Frontal cortex (tissue), 4 donors: Measurements from ENCODE around the gene OSBPL2. TPM values are rescaled to one million over a fixed set of nuclear protein-coding genes. Genes with fewer than 3 reads are reported as not detected.

Source experiments
- DNase-seq, 2 donors: peaks; one replicate each; pipeline ENCODE4 v3.0.0; 2012; ENCODE audit warnings: low spot score in 2 of 2
- FAIRE-seq: peaks from 2 replicates; lab custom pipeline; 2012; peaks lifted over from hg19 to GRCh38; lab: Jason Lieb, UNC
- total RNA-seq: library from RNA; depleted of rRNA; stranded (reverse); fragments of >200 nt; gene quantifications from one replicate; pipeline ENCODE4 v1.2.3, GENCODE V29; 2014
- donor health status: control.
- donor health status: control.
- donor health status: control.

The OSBPL2 gene
- total RNA-seq, 1 donor from 2014 or later: 42.4 TPM

DNA sequence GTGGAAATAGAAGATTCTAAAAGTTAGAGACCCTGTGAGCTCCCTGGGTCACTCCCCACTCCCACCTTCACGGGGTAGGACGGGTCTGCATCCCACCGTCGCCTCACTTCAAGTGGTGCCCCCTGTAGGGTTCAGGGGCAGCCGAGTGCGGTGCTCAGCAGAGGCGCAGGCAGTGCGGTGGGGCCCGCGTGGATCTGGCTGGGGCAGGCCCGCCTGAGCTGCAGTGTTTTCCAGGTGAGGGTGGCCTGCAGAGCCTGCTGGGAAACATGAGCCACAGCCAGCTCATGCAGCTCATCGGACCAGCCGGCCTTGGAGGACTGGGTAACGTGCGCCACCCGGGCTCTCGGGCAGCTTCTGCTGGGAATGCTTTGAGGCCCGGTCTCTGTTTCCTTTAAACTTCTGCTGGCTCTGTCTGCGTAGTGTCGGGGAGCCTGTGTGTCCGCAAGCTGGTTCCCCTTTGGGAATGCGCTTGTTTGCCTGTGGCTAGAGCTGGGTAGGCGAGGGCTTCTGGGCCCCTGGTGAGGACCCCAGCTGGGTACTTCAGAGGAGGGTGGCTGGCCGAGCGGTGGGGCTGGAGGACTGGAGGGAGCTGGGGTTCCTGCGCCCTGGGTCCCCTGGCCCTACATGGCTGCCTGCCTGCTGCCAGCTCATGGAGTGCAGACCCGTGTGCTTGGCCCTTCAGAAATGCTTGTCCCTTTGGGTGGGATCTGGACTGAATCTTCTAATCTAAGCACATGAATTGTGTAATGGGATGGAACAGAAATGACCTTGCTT, 68.3 kb downstream of the OSBPL2 start:
- no peak for FAIRE-seq
- DNase-seq: no peak

DNA sequence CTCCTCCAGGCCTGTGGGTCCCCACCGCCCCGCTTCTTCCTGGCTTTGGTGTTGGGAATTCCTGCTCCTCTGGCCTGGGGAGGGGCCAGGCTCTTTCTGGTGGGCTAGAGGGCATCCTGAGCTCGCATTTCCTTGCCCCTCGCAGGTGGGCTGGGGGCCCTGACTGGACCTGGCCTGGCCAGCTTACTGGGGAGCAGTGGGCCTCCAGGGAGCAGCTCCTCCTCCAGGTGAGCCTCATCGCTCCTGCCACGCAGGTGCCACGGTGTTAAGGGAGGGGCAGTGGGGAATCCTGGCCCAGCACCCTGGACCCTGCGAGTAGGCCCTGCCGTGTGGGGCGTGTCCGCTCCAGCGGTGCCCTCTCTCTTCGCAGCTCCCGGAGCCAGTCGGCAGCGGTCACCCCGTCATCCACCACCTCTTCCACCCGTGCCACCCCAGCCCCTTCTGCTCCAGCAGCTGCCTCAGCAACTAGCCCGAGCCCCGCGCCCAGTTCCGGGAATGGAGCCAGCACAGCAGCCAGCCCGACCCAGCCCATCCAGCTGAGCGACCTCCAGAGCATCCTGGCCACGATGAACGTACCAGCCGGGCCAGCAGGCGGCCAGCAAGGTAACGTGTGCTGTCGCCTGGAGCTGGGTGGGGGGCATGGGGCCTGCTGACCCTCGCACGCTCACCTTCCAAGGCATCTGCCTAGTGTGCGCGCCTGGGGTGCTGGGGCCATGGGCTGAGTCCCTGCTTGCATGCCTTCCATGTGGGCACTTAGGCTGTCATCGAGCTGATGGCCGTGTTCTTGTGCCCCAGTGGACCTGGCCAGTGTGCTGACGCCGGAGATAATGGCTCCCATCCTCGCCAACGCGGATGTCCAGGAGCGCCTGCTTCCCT, 69.1 kb downstream of the OSBPL2 start:
- DNase-seq: no peak
- FAIRE-seq: no peak

DNA sequence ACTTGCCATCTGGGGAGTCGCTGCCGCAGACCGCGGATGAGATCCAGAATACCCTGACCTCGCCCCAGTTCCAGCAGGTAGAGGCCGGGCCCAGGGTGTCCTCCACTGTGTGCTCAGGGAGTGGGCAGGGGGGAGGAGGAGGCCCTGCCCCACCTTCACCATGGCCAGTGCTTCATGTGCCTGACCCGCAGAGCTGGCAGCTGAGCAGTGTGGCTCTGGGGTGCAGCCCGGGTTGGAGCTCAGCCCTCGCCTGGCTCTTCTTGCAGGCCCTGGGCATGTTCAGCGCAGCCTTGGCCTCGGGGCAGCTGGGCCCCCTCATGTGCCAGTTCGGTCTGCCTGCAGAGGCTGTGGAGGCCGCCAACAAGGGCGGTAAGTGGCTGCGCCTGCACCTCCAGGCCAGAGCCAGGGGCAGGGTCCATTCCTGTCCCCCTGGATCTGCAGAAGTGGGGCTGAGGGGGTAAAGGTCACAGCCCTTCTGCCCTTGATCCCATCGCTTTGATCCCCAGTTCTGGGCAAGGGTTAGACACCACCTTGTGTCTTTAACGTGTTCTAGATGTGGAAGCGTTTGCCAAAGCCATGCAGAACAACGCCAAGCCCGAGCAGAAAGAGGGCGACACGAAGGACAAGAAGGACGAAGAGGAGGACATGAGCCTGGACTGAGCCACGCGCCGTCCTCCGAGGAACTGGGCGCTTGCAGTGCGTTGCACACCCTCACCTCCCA, 69.9 kb downstream of the OSBPL2 start:
- FAIRE-seq: no peak
- DNase-seq: peak in 1 of 2 donors; percentile 49

DNA sequence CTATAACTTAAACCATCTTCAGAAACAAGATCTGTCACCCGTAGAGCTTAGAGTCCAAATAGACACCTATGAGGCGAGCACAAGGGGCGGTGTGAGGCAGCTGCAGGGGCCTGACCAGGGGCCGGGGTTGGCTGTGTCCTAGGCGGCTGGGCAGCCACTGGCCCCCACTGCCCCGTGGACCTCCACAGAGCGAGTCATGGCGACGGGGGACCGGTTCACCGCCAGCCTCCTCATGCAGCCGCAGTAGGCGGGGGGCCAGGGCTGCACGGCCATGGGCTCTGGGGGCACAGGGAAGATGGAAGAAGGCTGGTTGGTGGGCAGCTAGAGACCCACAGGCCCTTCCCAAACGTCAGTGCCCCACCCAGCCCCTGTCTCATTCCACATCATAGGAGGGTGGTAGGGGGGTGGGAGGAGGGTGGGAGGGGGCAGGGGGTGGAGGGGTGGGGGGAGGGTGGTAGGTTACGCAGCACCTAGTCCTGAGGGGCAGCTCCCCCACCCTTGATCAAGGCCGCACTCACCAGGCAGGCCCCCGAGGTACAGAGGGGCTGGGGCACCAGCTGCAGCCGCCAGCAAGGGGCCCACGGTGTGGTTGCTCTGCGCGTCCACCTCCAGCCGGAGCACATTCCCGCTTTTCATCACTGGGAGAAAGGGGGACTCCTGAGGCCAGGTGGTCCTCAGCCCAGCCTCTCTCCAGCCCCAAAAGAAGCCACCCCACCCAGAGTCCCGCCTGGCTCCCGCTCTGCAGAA, 71.0 kb downstream of the OSBPL2 start:
- FAIRE-seq (no peak), DNase-seq (no peak)

DNA sequence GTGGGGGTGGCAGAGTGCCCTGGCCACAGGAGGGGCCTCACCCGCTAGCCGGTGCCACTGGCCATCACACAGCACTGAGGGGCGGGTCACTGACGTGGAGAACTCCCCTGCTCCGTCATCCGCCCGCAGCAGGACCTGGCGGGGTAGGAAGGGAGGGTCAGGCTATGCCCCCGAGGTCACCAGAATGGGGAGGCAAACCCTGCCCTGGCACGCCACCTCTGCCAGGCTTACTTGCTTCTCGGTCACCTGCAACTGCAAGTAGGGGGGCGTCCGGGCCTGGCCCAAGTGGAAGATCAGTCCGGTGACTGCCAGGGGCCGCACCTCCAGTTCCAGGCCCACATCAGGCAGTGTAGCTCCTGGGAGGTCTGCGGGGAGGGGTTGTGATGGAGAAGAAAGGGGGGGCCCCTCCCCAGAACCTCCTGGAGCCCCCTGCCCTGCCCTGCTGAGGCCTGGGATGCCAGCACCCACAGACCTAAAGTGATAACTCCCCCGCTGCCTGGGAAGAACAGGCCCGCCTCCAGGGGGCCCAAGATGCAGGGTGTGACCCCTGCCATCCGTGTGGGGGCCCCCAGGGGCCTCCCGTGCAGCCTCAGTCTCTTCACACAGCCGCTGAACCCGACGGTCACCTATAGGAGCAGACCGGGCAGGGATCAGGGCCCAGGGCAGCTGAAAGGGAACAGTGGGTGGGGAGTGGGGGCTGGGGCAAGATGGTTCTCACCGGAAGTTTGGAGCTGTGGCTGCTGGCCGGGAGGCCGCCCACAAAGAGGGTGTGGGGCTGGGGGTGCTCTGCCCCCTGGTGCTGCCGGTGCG, 71.8 kb downstream of the OSBPL2 start:
- no peak for FAIRE-seq
- DNase-seq: peak in 1 of 2 donors; percentile 31

DNA sequence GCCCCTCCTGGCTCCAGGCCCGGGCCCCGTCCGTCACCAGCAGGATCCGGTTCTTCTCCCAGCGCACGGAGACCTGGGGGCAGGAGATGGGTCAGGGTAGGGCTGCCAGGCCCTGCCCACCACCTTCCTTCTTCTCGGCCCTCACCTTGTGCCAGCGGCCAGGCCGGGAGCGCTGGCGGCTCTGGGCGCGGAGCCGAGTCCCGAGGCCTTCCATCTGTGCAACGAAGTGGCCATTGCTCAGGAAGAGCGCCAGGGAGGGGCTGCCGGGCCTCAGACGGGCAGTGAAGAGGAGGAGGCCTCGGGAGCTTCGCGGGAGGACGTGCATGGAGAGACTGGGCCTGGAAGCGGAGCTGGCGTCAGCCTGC, 72.4 kb downstream of the OSBPL2 start:
- FAIRE-seq: no peak
- DNase-seq: peak in 1 of 2 donors; percentile 34

DNA sequence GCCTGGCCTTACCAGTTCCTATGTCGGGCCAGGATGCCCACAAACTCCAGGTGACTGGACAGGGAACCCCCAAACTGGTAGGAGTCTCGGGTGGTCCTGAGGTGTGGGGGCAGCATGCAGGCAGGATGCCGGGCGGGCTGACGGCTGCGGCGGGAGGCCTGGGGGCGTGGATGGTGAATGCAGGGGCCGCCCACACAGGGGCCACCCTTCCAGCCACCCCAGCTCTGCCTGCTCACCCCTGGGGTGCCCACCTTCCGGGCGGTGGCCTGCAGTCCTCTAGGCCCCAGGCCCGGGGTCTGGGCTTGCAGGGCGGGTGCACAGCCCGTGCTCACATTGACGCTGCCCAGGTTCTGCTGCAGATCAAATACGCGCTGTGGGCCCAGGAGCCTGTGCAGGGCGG, 72.8 kb downstream of the OSBPL2 start:
- no peak for DNase-seq
- no peak for FAIRE-seq

DNA sequence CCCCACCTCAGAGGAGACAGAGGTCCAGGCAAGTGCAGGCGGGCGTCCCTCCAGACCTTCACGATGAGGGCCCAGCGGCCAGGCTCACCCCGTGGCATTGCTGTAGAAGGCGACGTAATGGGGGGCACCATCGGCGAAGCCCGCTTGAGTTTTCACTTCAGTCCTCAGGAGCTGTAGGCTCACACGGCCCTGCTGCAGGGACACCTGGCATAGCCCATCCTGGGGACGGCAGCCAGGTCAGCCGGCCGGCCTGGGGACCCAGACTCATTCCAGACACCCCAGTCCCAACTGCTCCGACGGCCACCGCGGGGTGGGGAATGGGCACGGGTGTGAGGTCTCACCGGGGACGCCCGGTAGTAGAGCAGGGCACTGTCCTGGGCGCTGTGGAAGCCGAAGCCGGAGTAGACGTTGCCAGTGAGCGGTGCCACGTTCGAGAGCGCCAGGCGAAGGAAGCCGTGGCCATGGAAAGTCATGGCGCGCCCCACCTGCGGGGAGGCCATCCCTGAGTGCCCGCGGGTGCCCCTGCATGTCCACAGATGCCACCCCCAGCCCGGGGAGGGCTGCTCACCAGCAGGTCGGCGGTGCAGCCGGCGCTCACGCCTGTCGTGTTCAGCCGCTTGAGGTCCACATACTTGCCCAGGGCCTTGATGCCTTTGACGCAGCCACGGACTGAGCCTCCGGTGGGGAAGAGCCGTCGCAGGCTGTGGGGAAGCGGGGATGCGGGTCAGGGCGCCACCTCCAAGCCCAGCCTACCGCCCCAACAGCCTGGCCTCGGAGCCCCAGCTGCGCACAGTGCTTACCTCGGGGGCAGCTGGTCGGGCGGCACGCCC, 73.7 kb downstream of the OSBPL2 start:
- FAIRE-seq: no peak
- no peak for DNase-seq

DNA sequence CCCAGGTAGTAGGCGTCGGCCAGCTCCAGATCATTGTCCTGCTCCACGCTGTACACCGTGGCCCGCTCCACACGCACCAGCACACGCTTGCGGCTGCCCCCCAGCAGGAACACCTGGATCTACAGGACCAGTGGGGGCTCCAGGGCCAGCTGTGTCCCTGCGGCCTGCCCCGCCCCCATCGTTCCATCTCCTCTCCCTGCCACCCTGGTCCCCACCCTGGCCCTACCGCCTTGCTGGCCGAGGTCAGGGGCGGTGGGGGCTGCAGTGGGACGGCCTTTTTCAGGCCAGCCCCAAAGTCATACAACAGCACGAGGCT, 74.3 kb downstream of the OSBPL2 start:
- no peak for FAIRE-seq
- DNase-seq: no peak

DNA sequence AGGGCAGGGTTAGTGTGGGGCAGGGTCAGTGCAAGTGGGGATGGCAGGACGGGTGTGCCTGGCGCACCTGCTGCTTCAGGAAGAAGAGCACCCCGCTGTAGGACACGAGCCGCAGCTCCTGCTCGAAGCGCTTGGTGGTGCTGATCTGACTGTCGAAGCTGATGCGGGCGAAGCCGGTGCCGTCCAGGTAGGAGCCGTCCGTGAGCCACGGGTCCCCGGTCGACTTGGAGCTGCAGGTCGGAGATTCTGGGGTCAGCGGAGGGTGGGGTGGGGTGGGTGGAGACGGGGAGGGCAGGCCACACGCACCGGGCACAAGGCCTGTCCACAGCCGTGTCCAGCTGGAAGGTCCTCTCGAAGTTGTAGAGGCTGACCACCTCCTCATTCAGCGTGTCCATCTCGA, 74.7 kb downstream of the OSBPL2 start:
- DNase-seq: no peak
- no peak for FAIRE-seq

DNA sequence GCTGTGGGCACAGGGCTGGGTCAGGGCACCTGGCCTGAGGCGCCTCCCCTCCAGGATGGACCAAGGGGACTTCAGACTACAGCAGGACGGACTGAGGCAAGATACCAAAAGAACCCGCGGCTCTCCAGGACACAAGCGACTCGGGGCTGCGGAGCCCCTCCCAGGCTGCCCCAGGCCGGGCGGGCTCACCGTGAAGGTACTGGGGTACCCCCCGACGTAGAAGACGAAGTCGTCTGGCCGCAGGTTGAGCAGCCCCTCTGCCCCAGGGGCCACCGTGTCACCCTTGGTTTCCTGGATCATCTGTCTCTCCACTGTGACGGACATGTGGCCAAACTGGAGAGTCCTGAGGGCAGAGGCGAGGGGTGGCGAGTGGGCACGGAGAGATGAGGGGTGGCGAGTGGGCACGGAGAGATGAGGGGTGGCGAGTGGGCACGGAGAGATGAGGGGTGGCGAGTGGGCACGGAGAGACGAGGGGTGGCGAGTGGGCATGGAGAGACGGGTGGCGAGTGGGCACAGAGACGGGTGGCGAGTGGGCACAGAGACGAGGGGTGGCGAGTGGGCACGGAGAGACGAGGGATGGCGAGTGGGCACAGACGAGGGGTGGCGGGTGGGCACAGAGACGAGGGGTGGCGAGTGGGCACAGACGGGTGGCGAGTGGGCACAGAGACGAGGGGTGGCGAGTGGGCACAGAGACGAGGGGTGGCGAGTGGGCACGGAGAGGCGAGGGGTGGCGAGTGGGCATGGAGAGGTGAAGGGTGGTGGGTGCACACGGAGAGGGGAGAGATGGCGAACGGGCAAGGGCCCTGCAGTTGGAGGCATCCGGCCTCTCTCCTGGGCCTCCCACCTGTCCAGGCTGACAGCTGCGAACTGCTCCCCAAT, 75.4 kb downstream of the OSBPL2 start:
- FAIRE-seq (no peak), DNase-seq (no peak)

DNA sequence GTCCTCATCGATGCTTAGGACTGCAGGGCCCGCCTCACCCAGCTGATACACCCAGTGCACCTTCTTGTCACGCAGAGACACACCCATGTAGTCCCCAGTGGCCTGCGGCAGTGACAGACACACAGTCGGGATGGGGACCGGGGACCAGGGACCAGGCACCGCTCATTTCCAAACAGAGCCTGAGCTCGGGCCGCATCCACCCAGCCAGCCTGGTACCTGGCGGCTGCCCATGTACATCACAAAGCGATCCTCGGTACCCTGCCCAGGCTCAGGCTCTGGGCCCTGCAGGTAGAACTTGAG, 76.0 kb downstream of the OSBPL2 start:
- DNase-seq: peak in 1 of 2 donors; percentile 34
- no peak for FAIRE-seq

DNA sequence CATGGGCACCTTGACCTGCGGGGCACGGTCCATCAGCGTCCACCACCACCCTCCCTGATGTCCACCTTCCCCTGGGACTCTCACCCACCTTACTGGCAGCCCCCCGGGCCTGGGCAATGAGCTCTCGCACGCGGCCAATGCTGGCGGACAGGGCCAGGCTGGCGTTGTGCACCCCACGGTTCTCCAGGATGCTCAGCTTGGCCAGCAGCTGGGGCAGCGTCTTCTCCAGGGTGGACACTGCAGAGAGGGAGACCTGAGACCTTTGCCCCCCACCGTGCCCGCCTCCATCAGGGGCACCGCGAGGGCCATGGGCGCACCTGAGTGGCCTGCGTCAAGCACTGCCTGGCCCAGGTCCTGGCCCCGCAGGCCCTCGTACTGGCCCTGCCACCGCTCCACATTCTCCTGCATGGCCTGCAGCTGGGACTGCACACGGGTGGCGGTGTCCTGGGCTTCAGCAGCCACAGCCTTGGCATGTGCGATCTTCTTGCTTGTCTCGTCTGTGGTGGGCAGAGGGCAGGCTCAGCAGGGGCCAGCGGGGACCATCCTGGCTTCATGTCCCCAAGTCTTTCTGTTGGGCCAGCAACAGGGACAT, 76.5 kb downstream of the OSBPL2 start:
- no peak for FAIRE-seq
- DNase-seq: peak in 1 of 2 donors; percentile 31

DNA sequence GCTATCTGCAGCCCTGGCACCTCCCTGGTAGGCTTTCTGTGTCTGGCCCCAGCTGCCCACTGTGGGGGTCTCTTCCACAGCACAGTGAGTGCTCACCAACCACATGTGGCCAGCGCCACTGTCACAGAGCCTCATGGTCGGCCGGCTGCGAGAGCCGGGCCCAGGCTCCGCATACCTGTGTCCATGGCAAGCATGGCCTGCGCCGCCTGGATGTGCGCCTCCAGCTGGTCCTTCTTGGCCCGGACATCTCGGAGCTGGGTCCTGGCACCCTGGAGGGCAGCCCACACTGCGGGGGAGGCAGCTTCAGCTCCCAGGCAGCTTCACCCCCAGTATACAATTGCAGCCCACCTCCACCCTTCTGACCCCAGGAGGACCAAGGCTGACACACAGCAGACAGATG, 77.5 kb downstream of the OSBPL2 start:
- FAIRE-seq: no peak
- DNase-seq: no peak

DNA sequence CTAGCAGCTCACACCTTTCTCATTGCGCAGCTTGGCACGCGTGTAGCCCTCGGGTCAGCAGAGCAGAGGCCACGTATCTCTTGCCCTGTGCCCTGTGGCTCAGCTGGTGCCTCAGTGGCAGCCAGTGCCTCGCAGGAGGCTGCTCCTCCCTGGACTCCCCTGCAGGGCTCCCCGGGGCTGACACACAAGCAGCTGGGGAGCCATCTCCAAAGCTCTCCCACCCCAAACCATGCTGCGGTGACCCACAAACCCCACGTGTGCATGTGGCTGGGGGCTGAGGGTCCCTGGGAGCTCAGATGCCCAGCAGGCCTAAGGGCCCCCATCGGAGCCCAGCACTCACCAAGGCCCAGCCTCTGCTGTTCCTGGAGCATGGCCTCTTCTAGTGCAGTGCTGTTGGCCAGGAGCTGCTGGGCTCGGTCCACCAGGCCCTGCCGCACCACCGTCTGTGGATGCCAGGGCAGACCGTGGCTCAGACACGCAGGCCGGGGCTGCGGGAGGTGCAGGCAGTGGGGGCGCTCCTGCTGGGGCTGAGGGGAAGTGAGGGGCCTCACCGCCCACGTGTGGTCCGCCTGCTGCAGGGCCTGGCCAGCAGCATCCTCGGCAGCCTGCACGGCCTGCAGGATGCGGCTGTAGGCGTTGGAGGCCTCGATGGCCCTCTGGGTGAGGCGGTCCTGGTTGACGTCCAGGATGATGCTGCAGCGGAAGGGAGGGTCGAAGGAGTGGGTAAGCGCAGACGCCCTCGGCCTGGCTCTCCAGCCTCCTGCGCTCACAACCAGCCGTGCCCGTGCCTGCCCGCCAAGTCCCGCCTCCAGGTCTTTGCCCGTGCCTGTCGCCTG, 78.2 kb downstream of the OSBPL2 start:
- no peak for FAIRE-seq
- DNase-seq: no peak

DNA sequence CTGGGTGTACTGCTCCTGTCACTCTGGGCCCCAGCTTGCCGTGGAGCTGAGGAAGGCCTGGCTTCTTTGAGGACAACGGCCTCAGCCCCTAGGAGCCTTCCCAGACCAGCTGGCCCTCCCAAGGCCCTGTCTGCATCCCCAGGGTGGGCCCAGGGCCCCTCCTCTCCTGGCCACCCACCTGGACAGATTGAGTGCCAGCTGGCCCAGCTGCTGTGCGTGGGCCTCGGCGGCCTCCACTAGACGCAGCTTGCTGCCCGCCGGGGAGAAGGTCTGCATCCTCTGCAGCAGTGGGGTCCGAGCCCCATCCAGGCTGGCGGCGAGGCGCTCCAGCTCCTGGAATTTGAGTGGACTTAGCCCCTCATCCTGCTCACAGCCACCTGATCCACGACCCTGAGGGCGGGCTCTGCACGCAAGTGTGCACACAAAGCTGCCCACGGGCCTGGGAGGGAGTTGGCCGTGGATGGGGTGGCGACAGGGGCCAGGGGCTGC, 78.9 kb downstream of the OSBPL2 start:
- FAIRE-seq (no peak), DNase-seq (no peak)
